CD4-positive, alpha-beta T cell (primary cell): ENCODE results near the gene IFI30. TPM values are rescaled to one million over a fixed set of nuclear protein-coding genes. Genes with fewer than 3 reads are reported as not detected.

ENCODE experiments used
- ATAC-seq: fragments of 200-7000 bp; cut with Tn5 transposase; one replicate; pipeline ENCODE4 v1.10.0; 2022; ENCODE audit warnings: mild to moderate bottlenecking; ENCODE audit not compliant: poor library complexity
- CTCF ChIA-PET: fragments of 350-600 bp; sonication (Branson Sonifier 250); formaldehyde crosslinking; loops from one replicate; lab custom pipeline; 2021; ENCODE audit warnings: antibody characterized with exemption, inconsistent platforms; lab: Charles Lee
- POLR2A ChIA-PET: fragments of 350-600 bp; sonication (Branson Sonifier 250); formaldehyde crosslinking; loops from one replicate; lab custom pipeline; 2021; ENCODE audit warnings: antibody characterized with exemption, inconsistent platforms; lab: Charles Lee
- DNase-seq, 14 experiments: peaks; one replicate each; pipeline ENCODE4 v3.0.0-alpha.2; 2013 to 2020; ENCODE audit warnings: mixed read lengths in 2 of 14
- H3K27ac ChIP-seq, 2 donors: one replicate each; pipeline versions ENCODE4 v1.5.1 to v1.7.0; 2013; ENCODE audit warnings: low read length in 2 of 2, low read depth in 1 of 2, mild to moderate bottlenecking in 1 of 2
- H3K27me3 ChIP-seq, 2 experiments: 1 replicate in 1 of 2; 2 replicates in 1 of 2; pipeline versions ENCODE4 v1.6.1 to v1.7.0; 2013; ENCODE audit warnings: low read length in 2 of 2, control low read depth in 1 of 2, mild to moderate bottlenecking in 1 of 2, moderate library complexity in 1 of 2; ENCODE audit not compliant: insufficient read depth in 2 of 2, control insufficient read depth in 1 of 2
- H3K36me3 ChIP-seq: one replicate; pipeline ENCODE4 v1.6.1; 2013; ENCODE audit warnings: low read length, control low read depth; ENCODE audit not compliant: insufficient read depth
- H3K4me1 ChIP-seq: one replicate; pipeline ENCODE4 v1.6.1; 2013; ENCODE audit warnings: low read length, control low read depth; ENCODE audit not compliant: insufficient read depth
- H3K4me3 ChIP-seq: one replicate; pipeline ENCODE4 v1.5.1; 2013; ENCODE audit warnings: mild to moderate bottlenecking, low read length, moderate library complexity
- H3K9me3 ChIP-seq, 2 experiments: 1 replicate in 1 of 2; 2 replicates in 1 of 2; pipeline versions ENCODE4 v1.6.1 to v1.7.0; 2013; ENCODE audit warnings: low read length in 2 of 2, mild to moderate bottlenecking in 2 of 2, control low read depth in 1 of 2, moderate library complexity in 1 of 2; ENCODE audit not compliant: control insufficient read depth in 1 of 2, insufficient read depth in 1 of 2
- H3K27ac Mint-ChIP-seq: one replicate; pipeline ENCODE4 v1.8.0; 2020; ENCODE audit warnings: mixed read lengths
- H3K27me3 Mint-ChIP-seq: one replicate; pipeline ENCODE4 v1.8.0; 2021; ENCODE audit warnings: mixed read lengths
- H3K36me3 Mint-ChIP-seq: one replicate; pipeline ENCODE4 v1.8.0; 2021; ENCODE audit warnings: low read depth, mixed read lengths
- H3K4me1 Mint-ChIP-seq: one replicate; pipeline ENCODE4 v1.8.0; 2021; ENCODE audit warnings: low read depth, mixed read lengths
- H3K4me3 Mint-ChIP-seq: one replicate; pipeline ENCODE4 v1.8.0; 2020; ENCODE audit warnings: mild to moderate bottlenecking, mixed read lengths
- H3K9me3 Mint-ChIP-seq: one replicate; pipeline ENCODE4 v1.8.0; 2020; ENCODE audit warnings: mixed read lengths
- intact Hi-C, 2 experiments: fragments of 100-400 bp; cut with DNase I in 1 of 2; cut with micrococcal nuclease in 1 of 2; formaldehyde crosslinking; loops; one replicate each; pipeline versions ENCODE4 v1.15.1 to v1.9.0; 2023 to 2025; cut with DNase I, micrococcal nuclease
- total RNA-seq, 174 experiments: library from RNA in 2 of 174; stranded (reverse) in 2 of 174; gene quantifications; one replicate each; pipeline ENCODE4 v1.2.3 and lab custom pipeline; 2021 to 2026
- TF ChIP-seq, protein P1 (sequence below): fragments of 200-600 bp; IDR thresholded peaks from one replicate; pipeline ENCODE4 v1.8.0; 2022; ENCODE audit warnings: antibody characterized with exemption, mild to moderate bottlenecking

IFI30 gene
- total RNA-seq, 2 experiments from 2014 or later = 10.6 to 10.7 TPM

GRCh38 chr19:18196511-18196845, 22.9 kb downstream of the IFI30 start:
- H3K9me3 ChIP-seq = no peaks in the 10 kb centered on the region
- TF ChIP-seq, protein P1, sequence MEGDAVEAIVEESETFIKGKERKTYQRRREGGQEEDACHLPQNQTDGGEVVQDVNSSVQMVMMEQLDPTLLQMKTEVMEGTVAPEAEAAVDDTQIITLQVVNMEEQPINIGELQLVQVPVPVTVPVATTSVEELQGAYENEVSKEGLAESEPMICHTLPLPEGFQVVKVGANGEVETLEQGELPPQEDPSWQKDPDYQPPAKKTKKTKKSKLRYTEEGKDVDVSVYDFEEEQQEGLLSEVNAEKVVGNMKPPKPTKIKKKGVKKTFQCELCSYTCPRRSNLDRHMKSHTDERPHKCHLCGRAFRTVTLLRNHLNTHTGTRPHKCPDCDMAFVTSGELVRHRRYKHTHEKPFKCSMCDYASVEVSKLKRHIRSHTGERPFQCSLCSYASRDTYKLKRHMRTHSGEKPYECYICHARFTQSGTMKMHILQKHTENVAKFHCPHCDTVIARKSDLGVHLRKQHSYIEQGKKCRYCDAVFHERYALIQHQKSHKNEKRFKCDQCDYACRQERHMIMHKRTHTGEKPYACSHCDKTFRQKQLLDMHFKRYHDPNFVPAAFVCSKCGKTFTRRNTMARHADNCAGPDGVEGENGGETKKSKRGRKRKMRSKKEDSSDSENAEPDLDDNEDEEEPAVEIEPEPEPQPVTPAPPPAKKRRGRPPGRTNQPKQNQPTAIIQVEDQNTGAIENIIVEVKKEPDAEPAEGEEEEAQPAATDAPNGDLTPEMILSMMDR = no peak
- Mint-ChIP-seq H3K4me3 (peak overlapping the region; percentile 45), H3K36me3 (peaks cover 45% of the 10 kb centered on the region), H3K4me1 (peaks cover 31% of the 10 kb centered on the region), H3K27ac (no peak overlapping the region), H3K27me3 (no peaks in the 10 kb centered on the region), H3K9me3 (no peaks in the 10 kb centered on the region)
- no peak overlapping the region for H3K4me3 ChIP-seq
- no peaks in the 10 kb centered on the region for H3K27me3 ChIP-seq
- ChIA-PET POLR2A (no interaction called here), CTCF (no interaction called here)
- no peak overlapping the region for H3K27ac ChIP-seq
- peaks cover 30% of the 10 kb centered on the region for H3K4me1 ChIP-seq
- ATAC-seq (no peak), DNase-seq (no peak)
- intact Hi-C loops = no loop called here
- peaks cover 30% of the 10 kb centered on the region for H3K36me3 ChIP-seq

GRCh38 chr19:18197306-18197705, 23.7 kb downstream of the IFI30 start:
- Histone ChIP-seq H3K36me3 (peaks cover 35% of the 10 kb centered on the region), H3K9me3 (no peaks in the 10 kb centered on the region), H3K4me3 (no peak overlapping the region), H3K27ac (no peak overlapping the region), H3K27me3 (no peaks in the 10 kb centered on the region), H3K4me1 (peaks cover 24% of the 10 kb centered on the region)
- Mint-ChIP-seq H3K4me1 (peaks cover 33% of the 10 kb centered on the region), H3K9me3 (no peaks in the 10 kb centered on the region), H3K27ac (no peak overlapping the region), H3K27me3 (no peaks in the 10 kb centered on the region), H3K36me3 (peaks cover 52% of the 10 kb centered on the region), H3K4me3 (no peak overlapping the region)
- intact Hi-C loops = no loop called here
- POLR2A ChIA-PET = no interaction called here
- TF ChIP-seq, protein P1 = no peak
- CTCF ChIA-PET = no interaction called here
- DNase-seq (no peak), ATAC-seq (no peak)

- Mint-ChIP-seq H3K4me1 (peaks cover 33% of the 10 kb centered on the region), H3K36me3 (peaks cover 52% of the 10 kb centered on the region), H3K9me3 (no peaks in the 10 kb centered on the region), H3K27me3 (no peaks in the 10 kb centered on the region), H3K4me3 (peak overlapping the region; percentile 45), H3K27ac (no peak overlapping the region)
- no peaks in the 10 kb centered on the region for H3K9me3 ChIP-seq
- POLR2A ChIA-PET = no interaction called here
- ATAC-seq = no peak
- no peaks in the 10 kb centered on the region for H3K27me3 ChIP-seq
- peaks cover 36% of the 10 kb centered on the region for H3K36me3 ChIP-seq
- peaks cover 28% of the 10 kb centered on the region for H3K4me1 ChIP-seq
- TF ChIP-seq, protein P1 = no peak
- intact Hi-C loops = no loop called here
- no peak overlapping the region for H3K4me3 ChIP-seq
- CTCF ChIA-PET = no interaction called here
- H3K27ac ChIP-seq = no peak overlapping the region
- DNase-seq = peak in 1 of 14 experiments; percentile 16
Measured at GRCh38 chr19:18197941-18198340, 24.3 kb downstream of the IFI30 start.
